ENCODE data around the gene LYZL2.

DNA sequence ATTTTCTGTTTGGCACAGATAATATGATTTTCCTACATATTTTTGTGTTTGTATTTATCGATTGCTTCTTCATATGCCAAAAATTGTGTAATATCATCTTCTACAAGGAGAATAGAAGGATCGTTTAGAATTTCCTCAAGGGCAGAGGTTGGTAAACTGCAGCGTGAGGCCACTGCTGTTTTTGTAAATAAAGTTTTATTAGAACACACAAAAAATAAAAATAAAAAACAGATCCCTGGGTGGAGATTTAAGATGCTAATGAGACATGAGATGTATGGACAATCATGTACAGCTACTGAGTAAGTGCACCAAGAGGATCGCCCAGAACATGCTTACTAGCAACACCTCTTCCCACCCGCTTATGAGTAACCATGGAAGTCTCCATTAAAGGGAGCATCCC, 9.6 kb downstream of the LYZL2 start:
- no peak for TF ChIP-seq POLR2A (IDR thresholded peaks at IDR 0.05)
- TF ChIP-seq, protein P1, sequence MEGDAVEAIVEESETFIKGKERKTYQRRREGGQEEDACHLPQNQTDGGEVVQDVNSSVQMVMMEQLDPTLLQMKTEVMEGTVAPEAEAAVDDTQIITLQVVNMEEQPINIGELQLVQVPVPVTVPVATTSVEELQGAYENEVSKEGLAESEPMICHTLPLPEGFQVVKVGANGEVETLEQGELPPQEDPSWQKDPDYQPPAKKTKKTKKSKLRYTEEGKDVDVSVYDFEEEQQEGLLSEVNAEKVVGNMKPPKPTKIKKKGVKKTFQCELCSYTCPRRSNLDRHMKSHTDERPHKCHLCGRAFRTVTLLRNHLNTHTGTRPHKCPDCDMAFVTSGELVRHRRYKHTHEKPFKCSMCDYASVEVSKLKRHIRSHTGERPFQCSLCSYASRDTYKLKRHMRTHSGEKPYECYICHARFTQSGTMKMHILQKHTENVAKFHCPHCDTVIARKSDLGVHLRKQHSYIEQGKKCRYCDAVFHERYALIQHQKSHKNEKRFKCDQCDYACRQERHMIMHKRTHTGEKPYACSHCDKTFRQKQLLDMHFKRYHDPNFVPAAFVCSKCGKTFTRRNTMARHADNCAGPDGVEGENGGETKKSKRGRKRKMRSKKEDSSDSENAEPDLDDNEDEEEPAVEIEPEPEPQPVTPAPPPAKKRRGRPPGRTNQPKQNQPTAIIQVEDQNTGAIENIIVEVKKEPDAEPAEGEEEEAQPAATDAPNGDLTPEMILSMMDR (IDR thresholded peaks at IDR 0.05) = no peak

Measured in prostate gland (tissue), 2 donors.